Measurements from ENCODE around the gene KCNG2.

DNA sequence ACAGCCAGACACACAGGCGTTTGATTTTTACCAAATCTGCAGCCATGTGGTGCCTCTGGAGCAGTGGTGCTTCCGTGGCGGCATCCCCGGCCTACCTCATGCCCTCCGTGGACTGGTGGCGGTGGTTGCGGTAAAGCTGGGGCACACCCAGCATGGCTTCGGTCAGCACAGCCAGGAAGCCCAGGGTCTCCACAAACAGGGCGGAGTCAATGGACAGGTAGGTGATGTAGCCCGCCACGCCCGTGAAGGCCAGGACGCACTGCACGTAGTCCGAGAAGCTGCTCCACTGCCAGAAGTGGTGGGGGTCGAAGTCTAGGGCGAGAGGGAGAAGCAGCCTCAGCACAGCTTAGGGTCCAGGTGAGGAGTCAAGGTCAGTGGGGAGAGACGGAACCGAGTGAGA is 121.4 kb downstream of the KCNG2 start:
- TF ChIP-seq POLR2A (IDR thresholded peaks at IDR 0.05) (no peak), EP300 (IDR thresholded peaks at IDR 0.05) (no peak), POLR2AphosphoS5 (IDR thresholded peaks at IDR 0.05) (no peak)
- TF ChIP-seq, protein P1, sequence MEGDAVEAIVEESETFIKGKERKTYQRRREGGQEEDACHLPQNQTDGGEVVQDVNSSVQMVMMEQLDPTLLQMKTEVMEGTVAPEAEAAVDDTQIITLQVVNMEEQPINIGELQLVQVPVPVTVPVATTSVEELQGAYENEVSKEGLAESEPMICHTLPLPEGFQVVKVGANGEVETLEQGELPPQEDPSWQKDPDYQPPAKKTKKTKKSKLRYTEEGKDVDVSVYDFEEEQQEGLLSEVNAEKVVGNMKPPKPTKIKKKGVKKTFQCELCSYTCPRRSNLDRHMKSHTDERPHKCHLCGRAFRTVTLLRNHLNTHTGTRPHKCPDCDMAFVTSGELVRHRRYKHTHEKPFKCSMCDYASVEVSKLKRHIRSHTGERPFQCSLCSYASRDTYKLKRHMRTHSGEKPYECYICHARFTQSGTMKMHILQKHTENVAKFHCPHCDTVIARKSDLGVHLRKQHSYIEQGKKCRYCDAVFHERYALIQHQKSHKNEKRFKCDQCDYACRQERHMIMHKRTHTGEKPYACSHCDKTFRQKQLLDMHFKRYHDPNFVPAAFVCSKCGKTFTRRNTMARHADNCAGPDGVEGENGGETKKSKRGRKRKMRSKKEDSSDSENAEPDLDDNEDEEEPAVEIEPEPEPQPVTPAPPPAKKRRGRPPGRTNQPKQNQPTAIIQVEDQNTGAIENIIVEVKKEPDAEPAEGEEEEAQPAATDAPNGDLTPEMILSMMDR (IDR thresholded peaks at IDR 0.05), result no peak

Data from gastroesophageal sphincter (tissue), 3 donors.